HCT116 (cell line): ENCODE results near the gene LCN2. TPM values are rescaled to one million over a fixed set of nuclear protein-coding genes. Genes with fewer than 3 reads are reported as not detected.
"Not testable (repeated sequence)": the region's sequence is repeated elsewhere in the genome, so short reads cannot be mapped to it uniquely, and the experiment has no call there.

Source experiments
- ATAC-seq: fragments of 200-7000 bp; cut with Tn5 transposase; 2 replicates; pipeline ENCODE4 v1.9.1; 2020; ENCODE audit warnings: mild to moderate bottlenecking, moderate library complexity
- BruUV-seq: library from RNA; stranded (reverse); fragments of 400-500 nt; replicated peaks from 2 replicates; lab custom pipeline; 2021; lab: Mats Ljungman, UMichigan
- CTCF ChIA-PET: fragments of 300-600 bp; sonication (Branson Sonifier 250); formaldehyde crosslinking; loops from one replicate; lab custom pipeline; 2021; ENCODE audit warnings: antibody characterized with exemption; lab: Charles Lee
- POLR2A ChIA-PET: fragments of 300-600, 350-600 bp; sonication (Branson Sonifier 250); formaldehyde crosslinking; loops from one replicate; lab custom pipeline; 2021; ENCODE audit warnings: antibody characterized with exemption; lab: Charles Lee
- RAD21 ChIA-PET, 2 experiments: fragments of 300-600 bp; sonication (Branson Sonifier 250); formaldehyde crosslinking; loops; one replicate each; lab custom pipeline; 2023; ENCODE audit warnings: low total read pairs in 2 of 2; ENCODE audit not compliant: uncharacterized antibody in 2 of 2, unreplicated experiment in 2 of 2, low non-redundant PET in 1 of 2; lab: Charles Lee
- DNase-seq: peaks from one replicate; pipeline ENCODE4 v3.0.0-alpha.2; 2010; ENCODE audit warnings: low read depth, low spot score
- H2AFZ ChIP-seq: fragments of 200-600 bp; shearing (Covaris generic), sonication (generic); 2 replicates; pipeline ENCODE4 v1.6.1; 2017; ENCODE audit warnings: low read depth, mixed run types, mixed read lengths, antibody characterized with exemption, low read length; ENCODE audit not compliant: poor library complexity, severe bottlenecking
- H3K27ac ChIP-seq: 2 replicates; pipeline ENCODE4 v1.5.1; 2012; ENCODE audit warnings: low read depth, low read length
- H3K27me3 ChIP-seq: fragments of 200-600 bp; sonication (generic); 2 replicates; pipeline ENCODE4 v1.6.1; 2016; ENCODE audit warnings: mixed run types, low read length, mixed read lengths; ENCODE audit not compliant: insufficient read depth
- H3K36me3 ChIP-seq, 2 experiments: fragments of 200-500 bp in 1 of 2; fragments of 200-600 bp in 1 of 2; sonication (Bioruptor generic) in 1 of 2; sonication (generic) in 1 of 2; 2 replicates each; pipeline versions ENCODE4 v1.5.1 to v1.6.1; 2014 to 2016; ENCODE audit warnings: low read length in 2 of 2, inconsistent platforms in 1 of 2, mixed read lengths in 1 of 2, mixed run types in 1 of 2; ENCODE audit not compliant: insufficient read depth in 2 of 2, control insufficient read depth in 1 of 2
- H3K4me1 ChIP-seq, 2 experiments: fragments of 200-600 bp in 1 of 2; sonication (generic) in 1 of 2; 2 replicates each; pipeline versions ENCODE4 v1.5.1 to v1.6.1; 2012 to 2017; ENCODE audit warnings: low read length in 2 of 2, inconsistent platforms in 1 of 2, mild to moderate bottlenecking in 1 of 2, mixed read lengths in 1 of 2, mixed run types in 1 of 2, moderate library complexity in 1 of 2; ENCODE audit not compliant: insufficient read depth in 2 of 2, control insufficient read depth in 1 of 2
- H3K4me2 ChIP-seq: fragments of 200-600 bp; sonication (generic); 2 replicates; pipeline ENCODE4 v1.6.1; 2017; ENCODE audit warnings: mixed run types, low read length, mixed read lengths
- H3K4me3 ChIP-seq, 2 experiments: fragments of 200-600 bp in 1 of 2; sonication (generic) in 1 of 2; replicated peaks in 1 of 2; 2 replicates each; pipeline ENCODE4 v1.5.1; 2011 to 2016; ENCODE audit warnings: low read length in 2 of 2, control low read depth in 1 of 2, low read depth in 1 of 2, mild to moderate bottlenecking in 1 of 2, mixed read lengths in 1 of 2, mixed run types in 1 of 2
- H3K79me2 ChIP-seq: fragments of 200-600 bp; sonication (generic); 2 replicates; pipeline ENCODE4 v1.6.1; 2017; ENCODE audit warnings: mild to moderate bottlenecking, mixed run types, low read length, moderate library complexity, mixed read lengths; ENCODE audit not compliant: insufficient read depth
- H3K9ac ChIP-seq: fragments of 200-600 bp; sonication (generic); 2 replicates; pipeline ENCODE4 v1.6.1; 2016; ENCODE audit warnings: low read length, mixed read lengths
- H3K9me2 ChIP-seq: fragments of 200-600 bp; sonication (generic), shearing (Covaris generic); 2 replicates; pipeline ENCODE4 v1.6.1; 2017; ENCODE audit warnings: mixed run types, mild to moderate bottlenecking, moderate library complexity; ENCODE audit not compliant: insufficient read depth
- H3K9me3 ChIP-seq, 2 experiments: fragments of 200-500 bp in 1 of 2; fragments of 200-600 bp in 1 of 2; sonication (Bioruptor generic) in 1 of 2; sonication (generic) in 1 of 2; 2 replicates each; pipeline ENCODE4 v1.6.1; 2014 to 2017; ENCODE audit warnings: low read length in 2 of 2, mixed read lengths in 2 of 2, inconsistent platforms in 1 of 2, low read depth in 1 of 2, mild to moderate bottlenecking in 1 of 2, mixed run types in 1 of 2, moderate library complexity in 1 of 2; ENCODE audit not compliant: control insufficient read depth in 1 of 2, insufficient read depth in 1 of 2
- H4K20me1 ChIP-seq: fragments of 200-600 bp; sonication (generic), shearing (Covaris generic); 2 replicates; pipeline ENCODE4 v1.6.1; 2017; ENCODE audit warnings: mixed run types, mild to moderate bottlenecking, moderate library complexity; ENCODE audit not compliant: insufficient read depth
- CBX3 ChIP-seq: IDR thresholded peaks from 2 replicates; pipeline ENCODE4 v1.6.1; 2012; ENCODE audit warnings: low read depth
- EGR1 ChIP-seq: IDR thresholded peaks from 2 replicates; pipeline ENCODE4 v1.6.1; 2012; ENCODE audit warnings: low read depth
- EZH2 ChIP-seq: fragments of 200-600 bp; sonication (generic); IDR thresholded peaks from 2 replicates; pipeline ENCODE4 v1.6.1; 2017; ENCODE audit warnings: antibody characterized with exemption, mixed run types
- POLR2A ChIP-seq: IDR thresholded peaks from 2 replicates; pipeline ENCODE4 v1.7.0; 2011; ENCODE audit warnings: borderline replicate concordance; ENCODE audit not compliant: insufficient read depth, insufficient read length; ENCODE audit errors: extremely low read depth
- POLR2AphosphoS5 ChIP-seq: IDR thresholded peaks from 2 replicates; pipeline ENCODE4 v1.6.1; 2011; ENCODE audit warnings: mild to moderate bottlenecking, low read depth, low read length, moderate library complexity
- SP1 ChIP-seq: IDR thresholded peaks from 2 replicates; pipeline ENCODE4 v1.6.1; 2012; ENCODE audit warnings: low read depth
- YY1 ChIP-seq: IDR thresholded peaks from 2 replicates; pipeline ENCODE4 v1.6.1; 2011; ENCODE audit warnings: low read length, low read depth, moderate library complexity, mild to moderate bottlenecking; ENCODE audit not compliant: insufficient replicate concordance; ENCODE audit errors: extremely low read depth
- ZNF274 ChIP-seq: fragments of 200-500 bp; sonication (Bioruptor generic); IDR thresholded peaks from 2 replicates; pipeline ENCODE4 v1.6.1; 2014; ENCODE audit warnings: mild to moderate bottlenecking, low read depth, low read length, inconsistent platforms
- intact Hi-C: fragments of 100-400 bp; cut with micrococcal nuclease; formaldehyde crosslinking; loops from 2 replicates; pipeline ENCODE4 v1.10.0; 2022
- total RNA-seq: library from RNA; stranded (reverse); gene quantifications from one replicate; pipeline ENCODE4 v1.2.1, GENCODE V29; 2021; ENCODE audit not compliant: unreplicated experiment
- TF ChIP-seq, protein P1 (sequence below): IDR thresholded peaks from 2 replicates; pipeline ENCODE4 v1.6.1; 2012; ENCODE audit warnings: low read depth
- TF ChIP-seq, protein P2 (sequence below), 3 experiments: fragments of 200-600 bp in 1 of 3; sonication (generic) in 1 of 3; IDR thresholded peaks in 2 of 3; conservative IDR thresholded peaks in 1 of 3; 2 replicates each; pipeline ENCODE4 v1.5.1; 2012 to 2017; ENCODE audit warnings: low read depth in 2 of 3, low read length in 2 of 3, antibody characterized with exemption in 1 of 3, borderline replicate concordance in 1 of 3, control low read depth in 1 of 3, mild to moderate bottlenecking in 1 of 3, mixed read lengths in 1 of 3, mixed run types in 1 of 3, moderate library complexity in 1 of 3; ENCODE audit not compliant: insufficient read depth in 1 of 3
- TF ChIP-seq, protein P3 (sequence below): IDR thresholded peaks from 2 replicates; pipeline ENCODE4 v1.6.1; 2012

Gene LCN2
- total RNA-seq, 1 experiment from 2014 or later, result 9.2 TPM

DNA sequence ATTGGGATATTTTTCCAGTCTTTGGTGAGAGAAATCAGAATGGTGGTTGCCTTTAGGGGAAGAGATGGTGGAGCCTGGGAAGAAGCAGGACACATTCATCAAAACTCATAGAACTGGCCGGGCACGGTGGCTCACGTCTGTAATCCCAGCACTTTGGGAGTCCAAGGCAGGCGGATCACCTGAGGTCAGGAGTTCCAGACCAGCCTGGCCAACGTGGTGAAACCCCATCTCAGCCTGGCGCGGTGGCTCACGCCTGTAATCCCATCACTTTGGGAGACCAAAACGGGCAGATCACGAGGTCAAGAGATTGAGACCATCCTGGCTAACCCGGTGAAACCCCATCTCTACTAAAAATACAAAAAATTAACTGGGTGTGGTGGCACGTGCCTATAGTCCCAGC lies 37.5 kb upstream of the LCN2 start:
- H3K9ac ChIP-seq, H4K20me1 ChIP-seq, H3K4me3 ChIP-seq, RAD21 ChIA-PET, H2AFZ ChIP-seq, intact Hi-C loops, H3K27me3 ChIP-seq, DNase-seq, H3K9me3 ChIP-seq, H3K9me2 ChIP-seq, CTCF ChIA-PET, H3K27ac ChIP-seq, H3K4me2 ChIP-seq, ATAC-seq, H3K79me2 ChIP-seq, BruUV-seq, POLR2A ChIA-PET, H3K4me1 ChIP-seq: not testable (repeated sequence)
- peaks cover 2 to 20% of the 10 kb centered on the region in 2 experiments; a peak in 2 of 4 replicates for H3K36me3 ChIP-seq

DNA sequence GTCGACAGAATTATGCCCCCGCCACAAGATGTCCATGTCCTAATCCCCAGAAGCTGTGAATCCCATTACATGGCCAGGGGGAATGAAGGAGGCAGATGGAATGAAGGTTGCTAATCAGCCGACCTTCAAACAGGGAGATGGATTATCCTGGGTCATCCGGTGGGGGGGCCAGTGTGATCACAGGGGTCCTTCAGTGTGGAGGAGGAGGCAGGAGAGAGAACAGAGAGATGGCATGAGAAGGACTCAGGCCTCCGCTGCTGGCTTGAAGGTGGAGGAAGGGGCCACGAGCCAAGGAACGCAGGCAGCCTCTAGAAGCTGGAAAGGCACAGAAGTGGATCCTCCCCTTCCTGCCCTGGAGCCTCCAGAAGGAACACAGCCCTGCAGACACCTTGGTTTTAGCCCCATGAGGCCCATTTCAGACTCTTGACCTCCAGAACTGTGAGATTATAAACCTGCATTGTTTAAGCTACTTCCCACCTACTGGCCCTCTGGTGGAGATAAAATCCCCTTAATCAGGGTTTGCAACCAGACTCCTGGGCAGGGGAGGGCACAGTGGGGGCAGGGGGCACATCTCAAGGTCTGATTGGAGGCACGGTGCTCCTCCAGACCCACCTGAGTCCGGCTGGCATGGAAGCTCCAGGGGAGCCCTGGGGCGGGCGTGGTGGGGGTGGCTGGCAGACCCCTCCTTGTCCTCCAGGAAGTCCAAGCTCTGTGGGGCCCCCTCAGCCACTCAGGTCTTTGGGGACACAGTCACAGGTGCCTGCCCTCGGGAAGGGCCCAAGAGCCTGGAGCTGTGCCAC lies 35.5 kb upstream of the LCN2 start:
- Histone ChIP-seq H3K36me3 (peaks cover 0 to 6% of the 10 kb centered on the region in 2 experiments; a peak in 1 of 4 replicates), H3K4me2 (no peak overlapping the region), H3K79me2 (no peaks in the 10 kb centered on the region), H3K27ac (no peak overlapping the region), H3K9me3 (no peaks in the 10 kb centered on the region), H3K4me3 (no peak overlapping the region), H3K4me1 (peaks cover 3 to 4% of the 10 kb centered on the region in 2 experiments; a peak in 3 of 4 replicates), H4K20me1 (no peaks in the 10 kb centered on the region), H3K9ac (no peak overlapping the region), H3K27me3 (no peaks in the 10 kb centered on the region), H3K9me2 (no peaks in the 10 kb centered on the region), H2AFZ (no peak overlapping the region)
- CTCF ChIA-PET, result interaction anchor here (0.9 to 1.4 kb wide), 2 partner anchors 12 to 16 kb away, joined by 3 to 4 read pairs; no protein-coding TSS in a partner anchor
- POLR2A ChIA-PET, result interaction anchor here (1.2 kb wide), 1 partner anchor 19 kb away, joined by 3 read pairs; no protein-coding TSS in a partner anchor
- ATAC-seq, result no peak
- BruUV-seq, result no TSS peak
- RAD21 ChIA-PET, result no interaction called here
- intact Hi-C loops, result no loop called here
- no peak for DNase-seq
- no peak for TF ChIP-seq CBX3
- no peak for TF ChIP-seq EGR1
- TF ChIP-seq POLR2AphosphoS5, result no peak
- TF ChIP-seq, protein P1, sequence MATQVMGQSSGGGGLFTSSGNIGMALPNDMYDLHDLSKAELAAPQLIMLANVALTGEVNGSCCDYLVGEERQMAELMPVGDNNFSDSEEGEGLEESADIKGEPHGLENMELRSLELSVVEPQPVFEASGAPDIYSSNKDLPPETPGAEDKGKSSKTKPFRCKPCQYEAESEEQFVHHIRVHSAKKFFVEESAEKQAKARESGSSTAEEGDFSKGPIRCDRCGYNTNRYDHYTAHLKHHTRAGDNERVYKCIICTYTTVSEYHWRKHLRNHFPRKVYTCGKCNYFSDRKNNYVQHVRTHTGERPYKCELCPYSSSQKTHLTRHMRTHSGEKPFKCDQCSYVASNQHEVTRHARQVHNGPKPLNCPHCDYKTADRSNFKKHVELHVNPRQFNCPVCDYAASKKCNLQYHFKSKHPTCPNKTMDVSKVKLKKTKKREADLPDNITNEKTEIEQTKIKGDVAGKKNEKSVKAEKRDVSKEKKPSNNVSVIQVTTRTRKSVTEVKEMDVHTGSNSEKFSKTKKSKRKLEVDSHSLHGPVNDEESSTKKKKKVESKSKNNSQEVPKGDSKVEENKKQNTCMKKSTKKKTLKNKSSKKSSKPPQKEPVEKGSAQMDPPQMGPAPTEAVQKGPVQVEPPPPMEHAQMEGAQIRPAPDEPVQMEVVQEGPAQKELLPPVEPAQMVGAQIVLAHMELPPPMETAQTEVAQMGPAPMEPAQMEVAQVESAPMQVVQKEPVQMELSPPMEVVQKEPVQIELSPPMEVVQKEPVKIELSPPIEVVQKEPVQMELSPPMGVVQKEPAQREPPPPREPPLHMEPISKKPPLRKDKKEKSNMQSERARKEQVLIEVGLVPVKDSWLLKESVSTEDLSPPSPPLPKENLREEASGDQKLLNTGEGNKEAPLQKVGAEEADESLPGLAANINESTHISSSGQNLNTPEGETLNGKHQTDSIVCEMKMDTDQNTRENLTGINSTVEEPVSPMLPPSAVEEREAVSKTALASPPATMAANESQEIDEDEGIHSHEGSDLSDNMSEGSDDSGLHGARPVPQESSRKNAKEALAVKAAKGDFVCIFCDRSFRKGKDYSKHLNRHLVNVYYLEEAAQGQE, result no peak
- no peak for TF ChIP-seq ZNF274
- no peak for TF ChIP-seq POLR2A
- TF ChIP-seq SP1, result no peak
- TF ChIP-seq, protein P2, sequence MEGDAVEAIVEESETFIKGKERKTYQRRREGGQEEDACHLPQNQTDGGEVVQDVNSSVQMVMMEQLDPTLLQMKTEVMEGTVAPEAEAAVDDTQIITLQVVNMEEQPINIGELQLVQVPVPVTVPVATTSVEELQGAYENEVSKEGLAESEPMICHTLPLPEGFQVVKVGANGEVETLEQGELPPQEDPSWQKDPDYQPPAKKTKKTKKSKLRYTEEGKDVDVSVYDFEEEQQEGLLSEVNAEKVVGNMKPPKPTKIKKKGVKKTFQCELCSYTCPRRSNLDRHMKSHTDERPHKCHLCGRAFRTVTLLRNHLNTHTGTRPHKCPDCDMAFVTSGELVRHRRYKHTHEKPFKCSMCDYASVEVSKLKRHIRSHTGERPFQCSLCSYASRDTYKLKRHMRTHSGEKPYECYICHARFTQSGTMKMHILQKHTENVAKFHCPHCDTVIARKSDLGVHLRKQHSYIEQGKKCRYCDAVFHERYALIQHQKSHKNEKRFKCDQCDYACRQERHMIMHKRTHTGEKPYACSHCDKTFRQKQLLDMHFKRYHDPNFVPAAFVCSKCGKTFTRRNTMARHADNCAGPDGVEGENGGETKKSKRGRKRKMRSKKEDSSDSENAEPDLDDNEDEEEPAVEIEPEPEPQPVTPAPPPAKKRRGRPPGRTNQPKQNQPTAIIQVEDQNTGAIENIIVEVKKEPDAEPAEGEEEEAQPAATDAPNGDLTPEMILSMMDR (IDR thresholded peaks at IDR 0.05 in 2 of 3, conservative IDR thresholded peaks at IDR 0.05 in 1 of 3; ENCODE audit: borderline replicate concordance in 1 of 3, insufficient read depth in 1 of 3, low read depth in 2 of 3, low read length in 2 of 3), result no peak
- TF ChIP-seq, protein P3, sequence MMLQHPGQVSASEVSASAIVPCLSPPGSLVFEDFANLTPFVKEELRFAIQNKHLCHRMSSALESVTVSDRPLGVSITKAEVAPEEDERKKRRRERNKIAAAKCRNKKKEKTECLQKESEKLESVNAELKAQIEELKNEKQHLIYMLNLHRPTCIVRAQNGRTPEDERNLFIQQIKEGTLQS, result no peak
- TF ChIP-seq EZH2, result no peak
- no peak for TF ChIP-seq YY1
